ENCODE measurements around the gene LDLRAD3.

LDLRAD3 gene

DNA sequence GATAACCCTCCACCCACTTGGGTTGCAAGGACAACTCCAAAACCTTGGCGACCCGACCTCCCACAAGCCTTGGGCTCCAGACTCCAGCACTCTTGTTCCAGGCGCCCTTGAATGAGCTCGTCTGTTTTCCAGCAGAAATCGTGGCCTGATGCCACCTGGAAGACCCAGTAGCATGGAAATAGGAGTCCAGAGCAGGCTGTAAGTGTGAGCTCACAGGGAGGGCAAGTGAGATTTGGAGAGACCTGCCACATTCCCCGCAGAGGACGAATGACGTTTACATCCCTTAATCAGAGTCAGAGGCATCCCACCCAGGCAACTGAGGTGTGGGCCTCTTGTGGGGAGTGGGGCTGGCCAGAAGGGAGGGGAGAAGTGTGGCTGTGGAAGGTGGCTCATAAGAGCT is 71.9 kb downstream of the LDLRAD3 start:
- H3K27ac ChIP-seq = peak overlapping the region; percentile 70 to 84
- peak overlapping the region; percentile 39 for H3K4me3 ChIP-seq
- peak; percentile 78 for DNase-seq (ENCODE audit: low spot score)
- TF ChIP-seq, protein P1, sequence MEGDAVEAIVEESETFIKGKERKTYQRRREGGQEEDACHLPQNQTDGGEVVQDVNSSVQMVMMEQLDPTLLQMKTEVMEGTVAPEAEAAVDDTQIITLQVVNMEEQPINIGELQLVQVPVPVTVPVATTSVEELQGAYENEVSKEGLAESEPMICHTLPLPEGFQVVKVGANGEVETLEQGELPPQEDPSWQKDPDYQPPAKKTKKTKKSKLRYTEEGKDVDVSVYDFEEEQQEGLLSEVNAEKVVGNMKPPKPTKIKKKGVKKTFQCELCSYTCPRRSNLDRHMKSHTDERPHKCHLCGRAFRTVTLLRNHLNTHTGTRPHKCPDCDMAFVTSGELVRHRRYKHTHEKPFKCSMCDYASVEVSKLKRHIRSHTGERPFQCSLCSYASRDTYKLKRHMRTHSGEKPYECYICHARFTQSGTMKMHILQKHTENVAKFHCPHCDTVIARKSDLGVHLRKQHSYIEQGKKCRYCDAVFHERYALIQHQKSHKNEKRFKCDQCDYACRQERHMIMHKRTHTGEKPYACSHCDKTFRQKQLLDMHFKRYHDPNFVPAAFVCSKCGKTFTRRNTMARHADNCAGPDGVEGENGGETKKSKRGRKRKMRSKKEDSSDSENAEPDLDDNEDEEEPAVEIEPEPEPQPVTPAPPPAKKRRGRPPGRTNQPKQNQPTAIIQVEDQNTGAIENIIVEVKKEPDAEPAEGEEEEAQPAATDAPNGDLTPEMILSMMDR (IDR thresholded peaks at IDR 0.05) = no peak

DNA sequence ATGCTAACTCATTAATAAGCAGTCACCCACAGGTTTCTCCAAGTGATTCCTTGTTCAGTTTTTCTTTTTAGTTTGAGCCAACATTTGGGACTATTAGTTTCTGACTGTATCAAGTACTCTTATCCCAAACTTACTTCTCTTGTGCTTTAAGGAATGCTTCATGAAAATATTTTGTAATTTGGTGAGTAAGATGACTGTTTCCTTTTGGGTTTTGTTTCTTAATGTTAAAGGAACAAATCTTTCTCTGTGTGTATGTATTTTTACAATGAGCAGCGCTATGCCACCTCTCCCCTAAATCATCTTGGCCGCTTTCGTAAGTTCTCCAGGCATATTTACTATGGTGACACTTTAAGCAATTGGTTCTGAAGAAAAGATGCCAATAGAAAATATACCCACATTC is 72.4 kb downstream of the LDLRAD3 start:
- no peak for DNase-seq (ENCODE audit: low spot score)
- H3K4me3 ChIP-seq = no peak overlapping the region
- peak overlapping the region; percentile 70 to 84 for H3K27ac ChIP-seq
- TF ChIP-seq, protein P1 (IDR thresholded peaks at IDR 0.05) = no peak

DNA sequence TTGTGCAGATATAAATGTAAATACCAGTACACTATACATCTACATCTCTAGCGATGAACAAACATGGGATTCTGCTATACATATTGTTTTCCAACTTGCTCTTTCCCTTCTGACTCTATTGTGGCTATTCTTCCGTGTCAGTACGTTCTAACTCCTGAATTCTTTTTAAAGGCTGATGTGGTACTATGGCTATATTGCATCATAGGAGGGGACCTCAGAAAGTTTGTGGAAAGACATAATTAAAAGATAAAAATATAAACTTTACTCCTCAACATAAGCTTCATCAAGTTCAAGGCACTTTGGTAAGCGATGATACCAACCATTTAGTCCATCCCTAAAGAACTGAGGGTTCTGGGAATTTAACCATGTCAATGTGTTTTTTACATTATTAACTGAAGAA is 72.8 kb downstream of the LDLRAD3 start:
- Histone ChIP-seq H3K27ac (peak overlapping the region; percentile 70 to 84), H3K4me3 (no peak overlapping the region)
- no peak for DNase-seq (ENCODE audit: low spot score)
- TF ChIP-seq, protein P1 (IDR thresholded peaks at IDR 0.05) = no peak

DNA sequence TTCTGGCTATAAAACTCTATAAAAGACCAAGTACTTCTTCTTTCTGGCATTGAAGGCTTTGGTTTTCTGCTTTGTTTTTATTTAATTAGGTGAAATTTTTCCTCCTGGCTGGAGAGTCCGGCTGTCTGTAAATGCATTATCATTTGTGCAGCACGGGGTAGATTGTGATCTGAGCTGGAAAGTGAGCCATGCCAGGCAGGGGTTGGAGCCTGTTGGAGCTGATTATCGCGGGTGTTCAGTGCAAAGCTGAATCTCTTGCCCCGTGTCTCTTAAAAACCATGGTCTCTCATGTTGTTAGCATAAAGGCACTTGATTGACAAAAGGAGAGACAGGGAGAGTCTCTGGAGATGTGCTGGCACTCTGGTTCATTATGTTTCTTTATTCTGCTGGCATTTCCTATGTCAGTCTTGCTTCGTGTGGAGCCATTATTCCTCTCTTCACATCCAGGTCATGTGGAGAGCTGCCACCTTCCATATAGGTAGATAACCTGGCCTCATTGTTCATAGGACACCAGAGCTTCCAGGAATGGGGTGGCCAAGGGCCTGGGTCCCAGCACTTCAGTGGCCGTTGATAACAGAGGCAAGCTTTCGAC is 75.2 kb downstream of the LDLRAD3 start:
- DNase-seq (ENCODE audit: low spot score) = no peak
- TF ChIP-seq, protein P1 (IDR thresholded peaks at IDR 0.05) = no peak
- H3K4me3 ChIP-seq = no peak overlapping the region
- H3K27ac ChIP-seq = no peak overlapping the region

DNA sequence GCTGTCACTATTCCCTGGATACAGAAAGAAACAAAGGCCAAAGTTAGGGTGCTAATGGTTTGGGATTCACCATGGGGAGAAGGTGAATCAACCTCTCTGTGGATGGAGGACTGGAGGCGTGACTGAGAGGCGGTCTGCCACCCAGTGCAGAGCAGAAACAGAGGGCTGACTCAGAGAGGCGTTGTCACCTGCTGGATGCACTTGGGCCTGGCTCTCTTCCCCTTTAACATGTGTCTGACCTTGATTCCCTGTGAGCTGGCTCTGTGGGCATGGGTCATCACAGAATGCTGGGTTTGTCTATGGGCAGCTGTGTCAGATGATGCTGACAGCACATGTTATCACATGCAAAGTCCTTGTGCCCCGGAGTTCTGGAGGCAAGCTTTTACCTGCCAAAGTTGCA is 75.9 kb downstream of the LDLRAD3 start:
- DNase-seq (ENCODE audit: low spot score) = no peak
- TF ChIP-seq, protein P1 (IDR thresholded peaks at IDR 0.05) = no peak
- Histone ChIP-seq H3K4me3 (no peak overlapping the region), H3K27ac (no peak overlapping the region)

DNA sequence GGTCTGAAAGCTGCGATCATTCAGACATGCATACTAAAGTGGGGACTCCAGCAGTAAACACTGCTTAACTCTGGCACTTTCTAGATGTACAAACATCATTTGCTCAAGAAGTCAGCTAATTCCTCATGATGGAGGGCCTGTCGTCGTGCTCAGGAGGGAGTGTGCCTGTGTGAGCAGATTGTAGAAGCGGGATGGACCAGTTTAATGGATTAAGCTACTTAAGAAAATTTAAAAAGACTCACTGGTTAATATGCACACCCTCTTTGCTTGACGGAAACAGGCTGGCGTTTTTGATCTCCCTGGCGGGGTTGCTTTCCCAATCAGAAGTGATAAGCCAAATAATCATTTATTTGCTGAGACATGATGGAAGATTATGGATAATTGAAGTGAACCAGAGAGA is 79.0 kb downstream of the LDLRAD3 start:
- Histone ChIP-seq H3K27ac (no peak overlapping the region), H3K4me3 (no peak overlapping the region)
- DNase-seq (ENCODE audit: low spot score) = no peak
- TF ChIP-seq, protein P1 (IDR thresholded peaks at IDR 0.05) = no peak

DNA sequence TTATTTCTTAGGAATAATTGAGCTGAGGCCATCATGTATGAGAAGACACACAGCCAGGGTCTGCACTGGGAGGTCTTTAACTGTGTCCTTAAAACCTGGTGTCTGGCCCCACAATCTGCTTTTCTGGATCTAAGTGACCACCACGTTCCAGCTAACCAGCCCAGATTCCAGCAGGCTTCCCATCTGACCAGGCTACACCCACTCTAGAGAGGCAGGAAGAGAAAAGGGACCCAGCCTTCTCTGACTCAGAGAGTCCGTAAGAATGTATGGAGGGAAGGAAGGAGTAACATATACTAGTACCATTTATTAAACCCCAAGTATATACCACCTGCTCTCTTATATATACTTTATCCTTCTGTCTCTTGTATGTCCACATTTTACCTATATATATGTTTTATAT is 80.1 kb downstream of the LDLRAD3 start:
- Histone ChIP-seq H3K4me3 (no peak overlapping the region), H3K27ac (no peak overlapping the region)
- TF ChIP-seq, protein P1 (IDR thresholded peaks at IDR 0.05) = no peak
- no peak for DNase-seq (ENCODE audit: low spot score)
